GM18907 (cell line): ENCODE results near the gene TTC33.
"Not testable (repeated sequence)": the region's sequence is repeated elsewhere in the genome, so short reads cannot be mapped to it uniquely, and the experiment has no call there.

ENCODE experiments used
- ATAC-seq: cut with Tn5 transposase; IDR thresholded peaks from one replicate; pipeline ENCODE4 v1.9.1; 2021; ENCODE audit warnings: mild to moderate bottlenecking, moderate library complexity; ENCODE audit not compliant: unreplicated experiment

The TTC33 gene

GRCh38 chr5:40575411-40575810 lies 180.3 kb downstream of the TTC33 start:
- ATAC-seq = no peak

- no peak for ATAC-seq
Measured at GRCh38 chr5:40572937-40573336, 182.8 kb downstream of the TTC33 start.

DNA sequence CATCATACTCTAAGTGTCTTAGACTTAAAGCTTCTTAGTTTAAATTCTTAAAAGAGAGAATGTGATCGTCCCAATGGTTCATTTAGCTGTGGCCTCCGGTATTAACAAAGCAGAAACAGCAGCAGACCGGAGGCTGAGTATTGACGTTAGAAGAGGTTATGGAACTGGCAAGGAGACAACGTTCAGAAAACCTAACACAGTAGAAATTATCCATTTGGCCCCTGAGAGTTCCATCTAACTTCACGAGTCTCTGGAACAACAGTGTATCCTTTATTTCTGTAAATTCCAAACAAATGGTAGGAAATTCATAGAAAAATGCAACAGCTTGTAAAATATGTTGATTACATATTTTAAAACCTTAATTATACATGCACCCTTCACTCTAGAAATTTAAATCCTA lies 183.4 kb downstream of the TTC33 start:
- ATAC-seq = no peak

DNA sequence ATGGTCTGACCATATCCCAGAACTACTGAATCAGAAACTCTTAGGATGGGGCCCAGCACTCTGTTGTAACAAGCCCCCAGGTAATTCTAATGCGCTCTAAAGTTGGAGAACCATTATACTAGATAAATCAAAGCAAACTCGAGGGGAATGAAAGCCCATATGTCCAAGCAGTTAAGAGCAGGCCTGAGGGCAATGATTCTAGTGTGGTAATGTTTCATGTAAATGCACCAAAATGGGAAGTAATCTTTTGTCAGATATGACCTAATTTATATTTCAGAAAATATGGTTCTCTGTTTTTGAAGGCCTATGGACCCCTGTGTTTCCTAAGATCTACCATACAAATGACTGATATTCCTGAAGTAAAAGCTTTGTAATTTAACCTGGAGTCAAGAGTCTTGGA lies 184.0 kb downstream of the TTC33 start:
- no peak for ATAC-seq

DNA sequence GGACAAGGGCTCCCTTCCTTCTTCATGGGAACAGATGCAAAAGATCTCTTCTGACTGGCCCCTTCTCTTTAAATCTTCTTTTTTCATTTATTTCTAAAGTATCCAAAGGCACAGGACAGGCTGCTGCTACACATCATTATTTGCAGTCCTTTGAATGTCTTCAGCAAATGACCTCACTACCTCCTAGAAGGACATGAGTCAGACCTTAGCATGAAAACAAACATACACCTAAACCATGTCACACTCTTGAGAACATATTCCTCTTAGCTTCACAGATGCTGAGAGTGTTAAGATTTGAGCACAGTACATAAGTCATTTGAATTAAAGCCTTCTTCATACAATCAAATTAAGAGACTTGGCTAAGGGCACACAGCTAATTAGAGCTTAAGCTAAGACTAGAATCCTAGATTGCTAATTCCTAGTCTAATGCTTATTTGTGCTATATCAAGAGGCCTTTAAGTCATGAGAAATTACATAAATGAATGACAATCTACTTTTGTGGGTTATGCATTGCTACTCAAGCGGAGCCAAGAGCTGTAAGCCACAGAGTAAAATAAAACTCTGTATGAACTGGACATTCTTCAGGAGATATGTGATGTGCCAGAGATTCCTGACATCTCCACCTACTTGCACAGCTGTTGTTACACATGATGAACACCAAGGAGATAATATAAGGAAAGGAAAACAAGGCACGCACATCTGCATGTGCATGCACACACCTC lies 185.2 kb downstream of the TTC33 start:
- peak; percentile 87 for ATAC-seq

- no peak for ATAC-seq
Measured at GRCh38 chr5:40569546-40570270, 186.1 kb downstream of the TTC33 start.

GRCh38 chr5:40568548-40568947 lies 187.2 kb downstream of the TTC33 start:
- no peak for ATAC-seq

DNA sequence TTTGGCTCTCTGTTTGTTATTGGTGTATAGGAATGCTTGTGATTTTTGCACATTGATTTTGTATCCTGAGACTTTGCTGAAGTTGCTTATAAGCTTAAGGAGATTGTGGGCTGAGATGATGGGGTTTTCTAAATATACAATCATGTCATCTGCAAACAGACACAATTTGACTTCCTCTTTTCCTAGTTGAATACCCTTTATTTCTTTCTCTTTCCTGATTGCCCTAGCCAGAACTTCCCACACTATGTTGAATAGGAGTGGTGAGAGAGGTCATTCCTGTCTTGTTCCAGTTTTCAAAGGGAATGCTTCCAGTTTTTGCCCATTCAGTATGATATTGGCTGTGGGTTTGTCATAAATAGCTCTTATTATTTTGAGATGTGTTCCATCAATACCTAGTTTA lies 192.6 kb downstream of the TTC33 start:
- ATAC-seq = not testable (repeated sequence)

DNA sequence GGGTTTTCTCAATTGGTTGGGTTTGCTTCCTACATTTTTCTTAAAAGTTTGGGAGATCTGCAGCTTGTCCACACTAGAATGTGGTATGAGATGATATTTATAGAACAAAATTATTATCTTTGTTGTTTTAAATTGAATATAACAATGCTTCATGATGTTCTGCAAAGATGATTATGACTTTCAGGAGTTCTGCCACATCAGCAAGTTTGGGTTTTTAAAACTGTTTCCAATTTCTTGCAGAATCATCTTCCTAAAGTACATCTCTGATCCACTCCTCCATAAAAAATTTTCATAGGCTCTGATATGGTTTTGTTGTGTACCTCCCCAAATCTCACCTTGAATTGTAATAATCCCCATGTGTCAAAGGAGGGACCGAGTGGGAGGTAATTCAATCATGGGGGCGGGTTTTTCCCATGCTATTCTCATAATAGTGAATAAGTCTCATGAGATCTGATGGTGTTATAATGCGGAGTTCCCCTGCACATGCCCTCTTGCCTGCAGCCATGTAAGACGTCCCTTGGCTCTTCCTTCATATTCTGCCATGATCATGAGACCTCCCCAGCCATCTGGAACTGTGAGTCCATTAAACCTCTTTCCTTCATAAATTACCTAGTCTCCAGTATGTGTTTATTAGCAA lies 195.2 kb downstream of the TTC33 start:
- ATAC-seq = no peak

DNA sequence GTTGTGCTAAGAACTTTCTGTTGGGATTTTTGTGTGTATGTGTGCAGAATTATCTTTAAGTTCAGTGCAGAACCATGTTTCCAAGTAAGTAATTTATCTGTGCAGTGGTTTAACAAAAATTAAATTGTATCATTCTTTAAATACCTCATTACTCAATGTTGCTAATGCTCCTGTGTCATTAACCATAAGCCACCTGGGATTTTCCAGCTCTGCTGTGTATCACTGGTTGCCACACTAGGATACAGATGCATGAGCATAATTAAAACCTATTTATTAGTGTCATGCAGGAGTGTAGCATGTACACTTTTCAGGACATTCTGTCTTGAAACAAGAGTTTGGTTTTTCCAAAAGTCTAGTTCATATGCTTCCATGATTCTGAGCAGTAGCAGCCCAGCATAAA lies 196.5 kb downstream of the TTC33 start:
- no peak for ATAC-seq

DNA sequence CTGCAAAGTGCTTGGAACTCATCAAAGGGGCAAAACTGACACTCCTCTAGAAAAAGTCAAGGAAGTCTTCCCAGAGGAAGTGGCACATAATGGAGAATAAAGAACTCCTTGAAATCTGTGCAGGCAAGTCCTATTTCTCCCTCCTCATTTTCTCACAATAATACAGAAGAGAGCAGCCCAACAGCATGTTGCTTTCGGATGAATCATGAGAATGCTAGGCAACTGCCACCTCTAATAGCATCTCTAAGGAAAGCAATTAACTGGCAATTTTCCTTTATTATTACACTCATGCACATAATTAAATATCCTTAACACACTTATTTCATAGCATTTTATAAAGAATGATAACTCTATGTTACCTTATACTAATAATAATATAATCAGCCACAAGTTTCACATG lies 198.3 kb downstream of the TTC33 start:
- ATAC-seq = no peak

DNA sequence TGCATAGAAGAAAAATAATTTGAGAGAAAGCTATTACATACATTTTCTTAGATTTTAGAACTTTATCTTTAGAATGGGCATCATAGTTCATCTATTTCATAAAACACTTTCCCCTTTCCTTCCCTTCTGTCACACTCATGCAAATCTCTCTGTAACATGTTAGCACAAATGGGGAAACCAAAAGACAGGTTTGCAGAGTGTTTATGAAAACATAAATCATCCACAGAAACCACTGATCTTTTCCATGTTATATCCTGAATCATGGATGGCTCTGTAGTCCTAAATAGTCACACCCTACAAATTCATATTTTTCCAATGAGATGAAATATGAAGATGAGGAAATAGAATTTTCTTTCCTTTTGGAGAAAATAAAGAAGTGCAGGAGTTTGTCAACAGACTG lies 198.9 kb downstream of the TTC33 start:
- ATAC-seq = no peak

DNA sequence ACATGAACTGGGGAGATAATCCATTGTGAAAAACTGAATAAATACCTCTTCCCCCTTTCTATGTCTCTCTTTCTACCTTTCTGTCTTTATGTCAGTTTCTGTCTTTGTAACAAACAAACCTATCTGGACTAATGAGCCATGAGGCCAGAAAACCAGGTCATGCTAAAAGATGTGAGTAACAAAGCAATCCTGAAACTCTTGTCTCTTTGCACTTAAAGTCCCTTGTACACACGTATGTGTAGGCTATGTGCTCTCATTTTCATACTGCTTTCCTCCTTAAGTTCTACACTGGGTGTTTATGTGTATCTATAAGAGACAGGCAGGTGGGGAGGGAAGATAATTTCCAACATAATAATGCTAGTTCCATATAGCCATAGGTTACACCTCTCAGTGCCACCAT lies 199.9 kb downstream of the TTC33 start:
- ATAC-seq = no peak

GRCh38 chr5:40554813-40555212 lies 200.9 kb downstream of the TTC33 start:
- no peak for ATAC-seq

DNA sequence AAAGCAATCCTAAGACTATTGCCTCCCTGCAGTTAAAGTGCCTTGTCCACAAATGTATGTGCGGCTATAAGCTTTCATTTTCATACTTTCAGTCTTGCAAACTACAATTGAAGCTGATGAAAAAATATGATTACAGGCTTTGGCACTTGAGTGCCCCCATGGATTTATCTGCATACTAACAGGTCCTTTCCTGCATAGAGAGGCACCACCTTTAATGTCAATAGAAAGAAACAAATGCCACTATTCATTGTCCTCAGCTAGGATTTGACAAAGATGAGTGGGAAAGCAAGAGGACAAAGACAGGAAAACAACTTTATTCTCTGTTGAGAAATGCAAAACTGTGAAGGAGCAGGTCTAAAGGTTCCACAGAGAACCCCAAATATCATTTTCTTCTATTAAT lies 201.7 kb downstream of the TTC33 start:
- no peak for ATAC-seq

DNA sequence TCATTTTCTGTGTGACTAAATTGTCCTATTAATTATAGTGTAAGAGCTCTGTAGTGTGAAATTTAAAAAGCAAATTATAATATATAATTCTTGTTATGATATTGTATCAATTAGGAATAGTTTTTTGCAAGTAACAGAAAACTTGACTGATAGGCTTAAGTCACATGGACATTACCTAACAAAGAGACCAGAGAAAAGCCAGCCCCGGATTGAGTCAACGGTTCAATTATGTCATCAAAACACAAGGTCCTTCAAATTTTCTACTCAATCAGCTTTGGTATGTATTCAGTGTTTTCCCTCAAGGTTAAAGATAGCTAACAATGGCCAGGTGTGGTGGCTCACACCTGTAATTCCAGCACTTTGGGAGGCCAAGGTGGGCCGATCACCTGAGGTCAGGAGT lies 202.8 kb downstream of the TTC33 start:
- no peak for ATAC-seq

GRCh38 chr5:40551496-40552491 lies 204.0 kb downstream of the TTC33 start:
- ATAC-seq = no peak

- ATAC-seq = no peak
Measured at GRCh38 chr5:40550481-40550880, 205.3 kb downstream of the TTC33 start.

- no peak for ATAC-seq
Measured at GRCh38 chr5:40549616-40550015, 206.1 kb downstream of the TTC33 start.

GRCh38 chr5:40547994-40548575 lies 207.7 kb downstream of the TTC33 start:
- ATAC-seq = no peak

DNA sequence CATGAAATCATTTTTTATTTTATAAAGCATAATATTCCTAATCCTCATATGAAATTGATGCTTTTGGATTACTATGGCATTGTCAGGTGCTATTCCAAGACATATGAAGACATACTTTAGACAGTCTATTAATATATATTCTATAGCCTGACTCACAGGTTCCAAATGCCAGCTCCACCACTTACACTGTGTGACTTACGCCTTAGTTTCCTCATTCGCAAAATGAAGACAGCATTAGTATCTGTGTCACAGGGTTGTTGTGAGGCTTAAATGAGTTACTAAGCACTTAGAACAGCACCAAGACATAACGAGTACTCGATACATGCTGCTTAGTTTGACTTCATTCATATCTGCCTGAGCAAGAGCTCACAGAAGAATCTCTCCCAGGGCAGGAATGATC lies 208.2 kb downstream of the TTC33 start:
- no peak for ATAC-seq
